T-helper 1 cell treated with Interleukin-12 subunit alpha and Interleukin-12 subunit beta and Interleukin-4 antibody, amounts not matched to agents 30 μg/mL and 1 μg/mL, for 36 hours (primary cell): ENCODE measurements around the gene SH3TC1.

Experiments
- H3K27ac Mint-ChIP-seq: one replicate; pipeline ENCODE4 v1.8.0; 2021; ENCODE audit warnings: mild to moderate bottlenecking, mixed read lengths
- H3K27me3 Mint-ChIP-seq: one replicate; pipeline ENCODE4 v1.8.0; 2021; ENCODE audit warnings: low read depth, mixed read lengths
- H3K36me3 Mint-ChIP-seq: one replicate; pipeline ENCODE4 v1.8.0; 2021; ENCODE audit warnings: low read depth, mixed read lengths
- H3K4me1 Mint-ChIP-seq: one replicate; pipeline ENCODE4 v1.8.0; 2021; ENCODE audit warnings: low read depth, mixed read lengths
- H3K4me3 Mint-ChIP-seq: one replicate; pipeline ENCODE4 v1.8.0; 2021; ENCODE audit warnings: mild to moderate bottlenecking, moderate library complexity, mixed read lengths
- H3K9me3 Mint-ChIP-seq: one replicate; pipeline ENCODE4 v1.8.0; 2021; ENCODE audit warnings: mixed read lengths

SH3TC1 gene

DNA sequence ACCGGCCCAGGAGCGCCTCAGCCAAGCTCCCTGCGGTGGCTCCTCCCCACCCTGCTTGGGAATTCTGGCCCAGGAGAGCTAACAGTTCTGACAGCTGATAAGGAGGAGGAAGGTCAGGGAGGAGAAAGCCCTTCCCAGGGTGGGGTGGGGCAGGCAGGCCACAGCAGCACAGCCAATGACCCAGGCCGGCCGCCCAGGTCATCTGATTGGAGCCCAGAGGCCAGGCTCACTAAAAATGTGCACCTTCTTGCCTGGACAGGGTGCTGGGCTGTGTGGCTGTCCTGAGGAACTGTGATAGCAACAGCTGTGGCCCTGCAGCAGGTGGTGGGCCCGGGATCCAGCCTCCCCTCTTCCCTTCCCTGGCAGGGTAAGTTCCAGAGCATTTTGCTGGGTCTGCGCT, 17.2 kb upstream of the SH3TC1 start:
- peaks cover 2% of the 10 kb centered on the region for H3K4me1 Mint-ChIP-seq
- H3K9me3 Mint-ChIP-seq: no peaks in the 10 kb centered on the region
- no peaks in the 10 kb centered on the region for H3K27me3 Mint-ChIP-seq
- H3K36me3 Mint-ChIP-seq: no peaks in the 10 kb centered on the region
- H3K4me3 Mint-ChIP-seq: no peak overlapping the region
- no peak overlapping the region for H3K27ac Mint-ChIP-seq

DNA sequence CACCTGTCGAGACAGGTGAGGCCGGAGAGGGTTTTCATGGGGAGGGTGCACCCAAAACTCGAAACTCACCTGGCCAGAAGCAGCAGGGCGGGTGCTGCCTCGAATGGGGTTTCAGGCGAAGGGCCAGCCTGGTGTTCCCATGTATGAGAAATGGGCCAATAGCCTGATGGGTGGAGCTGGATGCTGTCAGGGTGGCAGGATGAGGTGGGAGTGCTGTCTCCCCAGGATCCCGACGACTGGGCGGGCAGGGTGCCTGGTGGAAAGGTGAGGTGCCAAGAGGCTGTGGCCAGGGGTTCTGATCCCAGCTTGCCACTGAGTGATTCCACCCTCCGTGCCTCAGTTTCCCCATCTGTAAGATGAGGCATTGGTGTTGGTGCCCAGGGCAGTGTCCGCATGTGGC, 16.8 kb upstream of the SH3TC1 start:
- H3K4me1 Mint-ChIP-seq: no peaks in the 10 kb centered on the region
- no peak overlapping the region for H3K4me3 Mint-ChIP-seq
- no peaks in the 10 kb centered on the region for H3K9me3 Mint-ChIP-seq
- no peaks in the 10 kb centered on the region for H3K27me3 Mint-ChIP-seq
- no peak overlapping the region for H3K27ac Mint-ChIP-seq
- no peaks in the 10 kb centered on the region for H3K36me3 Mint-ChIP-seq

DNA sequence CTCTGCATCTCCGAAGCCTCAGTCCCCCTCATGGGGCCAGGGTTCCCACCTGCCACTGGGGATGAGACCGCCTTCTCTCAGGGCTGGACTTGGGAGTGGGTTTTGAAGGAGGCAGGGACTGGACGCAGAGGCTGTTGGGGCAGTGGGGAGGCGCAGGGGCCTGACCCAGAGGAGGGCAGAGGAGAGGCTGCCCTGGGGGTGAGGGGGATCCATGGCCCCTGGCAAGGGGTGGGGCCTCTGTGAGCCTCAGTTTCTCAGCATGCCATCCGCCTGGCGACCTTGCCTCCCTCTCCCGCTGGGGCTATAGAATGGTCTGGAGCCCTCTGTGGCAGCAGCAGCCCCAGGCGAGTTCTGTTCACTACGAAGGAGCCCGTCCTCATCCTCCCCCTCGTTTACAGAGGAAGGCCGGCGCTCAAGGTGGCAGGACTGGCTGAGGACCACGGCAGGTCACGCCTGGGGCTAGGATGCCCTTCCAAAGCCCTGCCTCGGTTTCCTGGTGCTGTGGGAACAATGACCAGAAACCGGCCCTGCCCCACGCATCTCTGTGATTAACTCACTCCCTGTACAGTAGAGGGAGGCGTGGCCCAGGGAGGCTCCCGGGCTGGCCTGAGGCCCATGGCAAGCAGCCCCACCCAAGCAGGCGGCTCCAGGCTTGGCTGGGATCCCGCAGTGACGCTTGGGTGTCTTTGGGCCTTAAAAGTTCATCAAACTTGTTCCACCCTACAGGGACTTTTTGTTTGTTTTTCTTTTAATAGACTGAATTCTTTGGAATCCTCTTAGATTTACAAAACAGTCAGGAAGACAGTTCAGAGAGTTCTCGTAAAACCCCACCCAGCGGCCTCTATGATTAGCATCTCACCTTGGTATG, 16.0 kb upstream of the SH3TC1 start:
- no peaks in the 10 kb centered on the region for H3K4me1 Mint-ChIP-seq
- H3K36me3 Mint-ChIP-seq: no peaks in the 10 kb centered on the region
- no peak overlapping the region for H3K27ac Mint-ChIP-seq
- H3K9me3 Mint-ChIP-seq: no peaks in the 10 kb centered on the region
- no peaks in the 10 kb centered on the region for H3K27me3 Mint-ChIP-seq
- no peak overlapping the region for H3K4me3 Mint-ChIP-seq

DNA sequence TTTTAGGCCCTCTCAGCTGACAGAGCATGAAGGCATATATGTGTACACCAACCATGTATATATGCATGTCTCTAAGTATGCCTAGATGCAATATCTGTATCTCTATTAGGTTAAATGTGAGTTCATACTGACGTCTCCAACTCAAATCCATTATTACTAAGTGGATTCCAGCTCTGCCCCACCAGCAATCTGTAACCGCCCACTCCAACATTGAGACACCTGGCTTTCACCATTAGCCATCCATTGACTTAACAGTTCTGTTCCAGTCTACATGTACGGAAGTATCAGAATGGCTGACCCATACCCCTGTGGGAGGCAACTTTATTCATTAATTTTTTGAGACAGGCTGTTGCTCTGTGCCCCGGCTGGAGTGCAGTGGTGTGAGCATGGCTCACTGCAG, 15.0 kb upstream of the SH3TC1 start:
- Mint-ChIP-seq H3K4me1 (no peaks in the 10 kb centered on the region), H3K4me3 (no peak overlapping the region), H3K27me3 (no peaks in the 10 kb centered on the region), H3K27ac (no peak overlapping the region), H3K9me3 (no peaks in the 10 kb centered on the region), H3K36me3 (no peaks in the 10 kb centered on the region)

DNA sequence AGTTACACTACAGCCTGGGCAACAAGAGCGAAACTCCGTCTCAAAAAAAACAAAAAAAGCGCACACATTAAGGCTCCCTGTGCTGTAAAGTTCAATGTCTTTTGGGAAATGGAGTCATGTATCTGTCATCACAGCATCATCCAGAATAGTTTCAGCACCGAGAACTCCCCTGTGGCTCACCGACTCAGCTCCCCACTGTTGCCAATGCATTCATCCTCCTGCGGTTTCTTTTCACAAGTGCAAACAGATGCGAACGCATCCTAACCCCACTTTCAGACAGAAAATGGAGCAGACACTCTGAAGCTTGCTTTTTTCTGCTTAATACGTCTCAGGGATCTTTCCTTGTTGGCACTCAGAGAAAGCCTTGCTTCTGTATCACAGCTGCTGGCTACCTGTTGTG, 13.8 kb upstream of the SH3TC1 start:
- Mint-ChIP-seq H3K4me1 (no peaks in the 10 kb centered on the region), H3K9me3 (no peaks in the 10 kb centered on the region), H3K27ac (no peak overlapping the region), H3K36me3 (no peaks in the 10 kb centered on the region), H3K27me3 (no peaks in the 10 kb centered on the region), H3K4me3 (no peak overlapping the region)

DNA sequence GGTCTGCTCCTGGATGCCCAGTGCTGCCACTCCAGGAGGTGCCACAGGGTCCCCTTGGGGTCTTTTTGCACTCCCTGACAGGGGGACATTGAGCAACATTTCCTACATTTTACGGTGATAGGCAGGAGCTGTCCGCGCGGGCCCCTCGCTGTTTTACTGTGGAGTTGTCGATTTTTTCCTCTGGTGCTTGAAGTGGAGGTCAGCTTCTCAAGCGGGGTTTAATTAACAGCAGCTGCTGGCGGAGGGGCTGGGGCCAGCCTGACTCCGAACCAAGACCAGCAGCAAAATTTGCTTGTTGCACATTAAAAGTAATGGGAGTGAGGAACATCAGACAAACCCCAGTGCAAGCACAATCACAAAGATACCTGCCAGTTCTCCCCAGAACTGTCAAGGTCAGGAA, 13.2 kb upstream of the SH3TC1 start:
- Mint-ChIP-seq H3K4me3 (no peak overlapping the region), H3K27me3 (no peaks in the 10 kb centered on the region), H3K27ac (no peak overlapping the region), H3K9me3 (no peaks in the 10 kb centered on the region), H3K36me3 (no peaks in the 10 kb centered on the region), H3K4me1 (no peaks in the 10 kb centered on the region)

DNA sequence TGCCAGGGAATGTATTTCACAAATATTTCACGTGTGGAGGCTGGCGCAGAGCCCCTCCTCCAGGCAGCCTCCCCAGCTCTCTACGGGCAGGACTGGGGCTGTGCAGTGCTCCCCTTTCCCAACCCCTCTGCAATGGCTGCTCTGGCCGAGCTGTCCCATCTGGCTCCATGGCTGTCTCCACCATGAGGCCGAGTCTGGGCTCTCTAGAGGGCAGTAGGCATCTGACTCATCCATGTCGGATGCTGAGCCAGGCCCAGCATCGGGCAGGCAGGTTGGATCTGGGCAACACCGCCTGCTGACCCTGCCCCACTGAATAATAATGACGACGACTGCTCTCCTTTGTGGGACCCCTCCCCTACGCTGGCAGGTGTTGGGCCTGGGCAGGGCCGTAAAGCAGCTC, 11.0 kb upstream of the SH3TC1 start:
- Mint-ChIP-seq H3K4me3 (no peak overlapping the region), H3K36me3 (no peaks in the 10 kb centered on the region), H3K9me3 (no peaks in the 10 kb centered on the region), H3K4me1 (no peaks in the 10 kb centered on the region), H3K27me3 (no peaks in the 10 kb centered on the region), H3K27ac (no peak overlapping the region)

DNA sequence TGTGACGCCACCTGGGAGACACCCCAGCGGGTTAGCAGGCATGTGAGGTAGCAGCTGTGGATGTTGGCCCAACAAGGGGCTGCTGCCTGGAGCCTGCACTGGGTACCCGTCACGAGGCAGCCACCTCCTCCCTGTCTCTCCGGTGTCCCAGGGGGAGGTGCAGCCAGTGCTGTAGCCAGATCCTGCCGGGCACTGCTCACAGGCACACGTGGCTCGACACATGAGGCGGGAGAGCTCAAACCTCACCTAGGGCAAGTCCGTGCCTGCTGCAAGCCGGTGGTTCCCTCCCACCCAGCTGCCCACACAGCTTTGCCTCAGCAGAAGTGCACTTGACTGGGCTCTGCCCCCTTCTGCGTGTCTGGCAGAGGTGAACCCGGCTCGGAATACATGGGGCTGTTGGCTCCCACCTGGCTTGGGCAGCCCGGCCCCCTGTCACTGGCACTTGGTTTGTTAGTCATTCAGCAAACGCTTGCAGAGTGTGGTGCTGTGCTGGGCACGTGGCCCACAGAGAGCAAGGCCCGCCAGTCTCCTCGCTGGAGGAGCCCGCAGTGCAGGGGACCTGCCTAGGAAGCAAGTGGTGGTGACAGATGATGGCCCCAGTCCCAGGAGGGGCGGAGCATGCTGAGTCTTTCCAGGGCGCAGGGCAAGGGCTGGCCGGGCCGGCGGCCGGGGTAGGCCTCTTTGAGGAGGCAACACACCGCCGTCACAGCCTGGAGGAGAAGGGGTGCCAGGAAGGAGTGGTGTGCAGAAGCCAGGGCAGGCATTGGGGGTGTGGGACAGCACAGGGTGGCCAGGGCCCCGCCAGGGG, 10.1 kb upstream of the SH3TC1 start:
- no peaks in the 10 kb centered on the region for H3K4me1 Mint-ChIP-seq
- no peak overlapping the region for H3K4me3 Mint-ChIP-seq
- H3K9me3 Mint-ChIP-seq: no peaks in the 10 kb centered on the region
- no peaks in the 10 kb centered on the region for H3K36me3 Mint-ChIP-seq
- H3K27ac Mint-ChIP-seq: no peak overlapping the region
- H3K27me3 Mint-ChIP-seq: no peaks in the 10 kb centered on the region

DNA sequence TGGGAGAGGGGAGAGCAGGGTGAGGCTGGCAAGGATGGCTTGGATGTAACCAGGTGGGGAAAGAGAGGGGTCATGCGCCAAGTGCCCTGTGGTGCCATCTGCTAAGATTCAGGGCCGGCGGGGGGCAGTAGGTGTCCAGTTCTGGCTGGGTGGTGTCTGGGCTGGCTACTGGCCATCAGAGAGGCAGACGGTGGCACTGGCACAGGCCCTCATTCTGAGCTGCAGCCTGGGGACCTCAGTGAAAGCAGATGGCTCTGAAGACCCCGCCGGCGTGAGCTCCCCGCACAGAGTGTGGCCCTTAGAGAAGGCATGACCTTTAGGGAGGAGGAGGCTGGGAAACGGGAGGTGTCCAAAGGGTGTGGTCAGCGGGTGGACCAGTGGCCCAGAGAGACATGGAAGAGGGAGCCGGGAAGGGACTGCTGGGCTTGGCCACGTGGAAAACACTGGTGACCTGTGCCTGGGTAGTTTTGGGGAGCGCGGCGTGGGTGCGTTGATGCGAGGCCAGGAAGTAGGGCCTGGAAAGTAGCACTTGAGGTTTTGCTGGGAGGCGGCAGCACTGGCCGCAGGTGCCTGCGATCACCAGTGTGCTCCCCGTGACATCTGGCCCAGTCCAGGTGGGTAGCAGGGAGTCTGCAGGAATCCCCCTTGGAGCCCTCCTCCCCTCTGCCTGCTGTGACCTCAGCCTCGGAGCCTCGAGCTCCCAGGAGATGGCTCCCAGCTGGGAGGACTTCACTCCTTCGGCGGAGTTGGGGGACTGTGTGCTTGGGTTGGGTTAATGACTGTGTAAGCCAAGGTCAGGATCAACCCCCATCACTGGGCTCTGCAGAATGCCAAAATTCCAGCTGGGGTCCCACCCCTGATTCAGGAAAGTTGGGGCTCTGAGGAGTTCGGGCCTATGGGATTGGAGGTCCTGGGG, 9.3 kb upstream of the SH3TC1 start:
- no peaks in the 10 kb centered on the region for H3K4me1 Mint-ChIP-seq
- no peaks in the 10 kb centered on the region for H3K36me3 Mint-ChIP-seq
- H3K4me3 Mint-ChIP-seq: no peak overlapping the region
- H3K27ac Mint-ChIP-seq: no peak overlapping the region
- H3K9me3 Mint-ChIP-seq: no peaks in the 10 kb centered on the region
- H3K27me3 Mint-ChIP-seq: no peaks in the 10 kb centered on the region

DNA sequence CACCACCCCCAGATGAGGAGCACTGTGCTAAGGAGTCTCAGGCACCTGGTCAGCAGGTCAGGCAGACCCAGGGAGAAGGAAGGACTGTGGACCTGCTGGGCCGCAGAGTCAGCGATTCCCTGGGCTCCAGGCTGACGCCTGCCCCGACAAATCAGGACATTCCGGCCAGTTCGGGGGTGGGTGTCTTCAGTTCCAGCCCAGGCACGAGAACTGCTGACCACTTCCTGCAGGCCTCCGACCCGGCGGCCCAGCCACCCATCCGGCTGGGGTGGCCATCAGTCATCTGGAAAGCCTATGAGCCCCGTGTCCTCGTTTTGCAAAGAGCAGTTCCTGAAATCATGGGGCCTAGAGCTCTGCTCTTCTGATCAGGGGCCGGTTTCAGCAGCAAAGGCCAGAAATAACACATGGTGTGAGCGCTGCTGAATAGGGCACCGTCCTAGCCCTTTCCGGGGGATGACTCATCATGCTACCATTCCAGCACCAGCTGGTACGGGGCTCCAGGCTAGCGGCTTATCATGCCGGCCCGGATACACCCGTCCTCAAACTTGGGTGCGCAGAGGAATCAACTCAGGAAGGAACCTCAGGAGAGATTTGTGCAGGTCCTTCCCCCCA, 7.8 kb upstream of the SH3TC1 start:
- no peak overlapping the region for H3K4me3 Mint-ChIP-seq
- H3K36me3 Mint-ChIP-seq: no peaks in the 10 kb centered on the region
- no peaks in the 10 kb centered on the region for H3K9me3 Mint-ChIP-seq
- H3K27ac Mint-ChIP-seq: no peak overlapping the region
- H3K27me3 Mint-ChIP-seq: no peaks in the 10 kb centered on the region
- no peaks in the 10 kb centered on the region for H3K4me1 Mint-ChIP-seq

DNA sequence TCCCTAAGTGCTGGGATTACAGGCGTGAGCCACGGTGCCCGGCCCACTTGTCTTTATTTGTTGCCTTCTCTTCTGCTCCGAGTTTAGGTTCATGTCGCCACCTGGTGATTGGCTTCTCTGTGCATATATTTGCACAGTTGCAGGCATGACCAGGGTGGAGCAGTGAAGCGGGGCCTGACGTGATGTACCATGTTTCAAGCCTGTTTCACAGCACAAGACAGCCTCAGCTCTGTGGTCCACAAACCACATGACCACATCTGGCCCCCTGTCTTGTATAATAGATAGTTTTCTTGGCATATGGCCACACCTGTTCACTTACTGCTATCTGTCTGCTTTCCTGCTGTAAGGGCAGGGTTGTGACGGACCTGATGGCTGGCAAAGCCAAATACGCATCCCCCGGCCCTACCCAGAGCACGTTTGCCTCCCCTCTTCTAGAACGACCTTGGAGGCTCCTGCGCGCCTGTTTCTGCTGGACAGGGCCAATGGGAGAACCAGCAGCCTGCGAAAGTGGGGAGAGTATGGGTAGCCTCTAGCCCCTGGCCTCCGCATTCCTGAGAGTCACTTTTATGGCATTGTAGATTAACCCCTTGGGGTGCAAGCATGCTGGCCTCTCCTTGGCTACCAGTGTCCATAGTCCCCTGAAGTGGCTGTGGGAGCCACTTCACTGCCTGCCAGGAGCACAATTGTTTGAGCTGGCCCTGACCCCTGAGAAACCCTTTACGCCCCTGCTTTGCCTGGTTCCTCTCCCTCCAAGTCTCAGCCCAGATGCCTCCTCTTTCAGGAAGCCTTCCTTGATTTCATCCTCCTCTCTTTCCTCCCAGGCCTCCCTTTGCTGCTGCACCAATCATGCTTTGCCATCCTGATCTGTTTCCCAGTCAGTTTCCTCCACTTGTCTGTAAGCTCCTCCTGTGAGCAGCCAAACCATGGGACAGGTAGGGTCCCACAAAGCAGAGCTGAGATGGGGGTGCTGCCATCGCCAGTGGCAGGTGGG, 6.0 kb upstream of the SH3TC1 start:
- Mint-ChIP-seq H3K4me1 (peaks cover 1% of the 10 kb centered on the region), H3K9me3 (no peaks in the 10 kb centered on the region), H3K27ac (no peak overlapping the region), H3K27me3 (no peaks in the 10 kb centered on the region), H3K36me3 (no peaks in the 10 kb centered on the region), H3K4me3 (no peak overlapping the region)

DNA sequence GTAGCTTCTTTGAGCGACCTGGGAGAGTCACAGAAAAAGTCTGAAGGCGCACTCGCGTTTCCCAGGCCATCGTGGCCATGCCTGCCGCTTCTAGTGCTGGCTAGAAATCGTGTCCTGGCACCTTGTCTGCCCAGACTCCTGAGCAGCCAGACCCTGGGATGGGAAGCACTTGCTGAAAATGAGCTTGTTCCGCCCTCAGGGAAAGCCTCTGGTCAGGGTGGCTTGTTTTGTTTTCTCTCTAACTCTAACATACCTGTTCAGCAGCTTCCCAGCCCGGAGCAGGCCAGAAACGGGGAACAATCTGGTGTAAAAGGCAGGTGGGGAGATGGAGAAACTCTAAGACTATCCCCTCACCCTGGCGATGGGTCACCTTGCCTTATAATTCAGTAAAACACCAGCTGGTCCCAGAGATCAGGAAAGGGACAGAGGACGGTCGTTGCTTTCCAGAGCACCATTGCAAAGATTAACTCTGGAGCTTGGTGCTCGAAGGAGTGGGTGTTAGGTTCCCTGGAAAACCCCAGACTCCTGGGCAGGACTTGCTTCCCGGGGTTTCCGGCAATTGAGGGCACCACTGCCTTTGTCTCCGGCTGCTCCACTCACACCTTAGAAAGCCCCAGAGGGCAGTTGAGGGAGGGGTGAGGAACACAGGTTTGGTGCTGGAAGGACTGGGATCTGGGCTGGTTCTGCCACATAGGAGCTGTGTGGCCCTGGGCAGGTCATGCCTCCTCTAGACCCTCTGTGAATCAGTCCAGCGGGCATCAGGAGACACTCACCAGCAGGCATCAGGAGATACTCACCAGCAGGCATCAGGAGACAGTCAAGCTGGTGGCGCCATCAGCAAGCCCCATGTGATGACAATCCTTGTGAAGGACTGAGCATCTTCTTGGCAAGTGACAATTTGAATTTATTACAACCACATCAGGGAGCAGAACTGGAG, 4.5 kb upstream of the SH3TC1 start:
- Mint-ChIP-seq H3K4me3 (no peak overlapping the region), H3K27ac (no peak overlapping the region)

More for the DNA sequence above, 4.5 kb upstream of the SH3TC1 start:
- Mint-ChIP-seq H3K9me3 (no peaks in the 10 kb centered on the region), H3K36me3 (peaks cover 1% of the 10 kb centered on the region), H3K4me1 (peaks cover 10% of the 10 kb centered on the region), H3K27me3 (no peaks in the 10 kb centered on the region)
